ENCODE measurements around the gene C2CD3.
"Not testable (repeated sequence)": the region's sequence is repeated elsewhere in the genome, so short reads cannot be mapped to it uniquely, and the experiment has no call there.

The C2CD3 gene

GRCh38 chr11:74004759-74005615 is 165.8 kb downstream of the C2CD3 start:
- peak; percentile 73 for DNase-seq (ENCODE audit: low read depth)

- DNase-seq (ENCODE audit: low read depth), result no peak
These were observed 166.6 kb downstream of the C2CD3 start for GRCh38 chr11:74004046-74004695.

DNA sequence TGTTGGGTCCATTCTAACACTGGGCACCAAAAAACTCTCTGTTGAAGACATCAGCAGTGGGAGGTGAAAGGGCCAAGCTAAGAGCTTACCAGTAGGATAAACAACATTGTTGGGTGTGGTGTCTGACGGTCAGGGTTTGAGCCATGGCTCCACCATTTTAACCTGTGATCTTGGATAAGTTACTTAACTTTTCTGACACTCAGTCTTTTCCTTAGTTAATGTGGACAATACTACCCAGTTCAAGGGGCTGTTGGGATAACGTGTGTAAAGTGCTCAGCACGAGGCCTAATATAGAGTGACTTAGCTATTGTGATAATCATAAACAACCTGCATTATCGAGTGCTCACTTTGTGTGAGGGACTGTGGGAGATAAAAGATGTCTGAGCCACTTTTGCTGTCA is 168.0 kb downstream of the C2CD3 start:
- no peak for DNase-seq (ENCODE audit: low read depth)

DNA sequence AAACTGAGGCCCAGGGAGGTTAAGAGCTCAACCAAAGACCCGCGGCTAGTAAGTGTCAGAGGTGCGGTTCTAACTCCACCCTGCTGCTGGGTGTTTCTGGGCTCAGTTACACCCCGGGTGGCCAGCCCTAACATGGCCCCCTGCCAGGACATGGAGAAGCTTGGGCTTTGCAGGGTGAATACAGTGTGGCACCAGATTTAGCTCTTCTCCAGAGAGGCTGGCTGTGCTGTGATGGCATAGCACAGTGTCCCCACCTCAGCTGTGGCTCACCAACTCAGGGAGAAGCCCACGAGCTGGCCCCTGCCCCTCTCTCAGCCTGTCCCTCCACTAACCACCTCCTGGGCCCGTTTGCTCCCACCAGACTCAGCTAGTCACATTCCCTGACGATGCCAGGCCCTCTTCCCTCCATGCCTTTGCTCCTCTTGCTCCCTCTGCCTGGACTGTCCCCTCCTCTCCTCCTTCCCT is 168.9 kb downstream of the C2CD3 start:
- DNase-seq (ENCODE audit: low read depth), result no peak

- DNase-seq (ENCODE audit: low read depth), result no peak
These were observed 170.3 kb downstream of the C2CD3 start for GRCh38 chr11:74000307-74001133.

GRCh38 chr11:73999581-74000306 is 171.1 kb downstream of the C2CD3 start:
- no peak for DNase-seq (ENCODE audit: low read depth)

DNA sequence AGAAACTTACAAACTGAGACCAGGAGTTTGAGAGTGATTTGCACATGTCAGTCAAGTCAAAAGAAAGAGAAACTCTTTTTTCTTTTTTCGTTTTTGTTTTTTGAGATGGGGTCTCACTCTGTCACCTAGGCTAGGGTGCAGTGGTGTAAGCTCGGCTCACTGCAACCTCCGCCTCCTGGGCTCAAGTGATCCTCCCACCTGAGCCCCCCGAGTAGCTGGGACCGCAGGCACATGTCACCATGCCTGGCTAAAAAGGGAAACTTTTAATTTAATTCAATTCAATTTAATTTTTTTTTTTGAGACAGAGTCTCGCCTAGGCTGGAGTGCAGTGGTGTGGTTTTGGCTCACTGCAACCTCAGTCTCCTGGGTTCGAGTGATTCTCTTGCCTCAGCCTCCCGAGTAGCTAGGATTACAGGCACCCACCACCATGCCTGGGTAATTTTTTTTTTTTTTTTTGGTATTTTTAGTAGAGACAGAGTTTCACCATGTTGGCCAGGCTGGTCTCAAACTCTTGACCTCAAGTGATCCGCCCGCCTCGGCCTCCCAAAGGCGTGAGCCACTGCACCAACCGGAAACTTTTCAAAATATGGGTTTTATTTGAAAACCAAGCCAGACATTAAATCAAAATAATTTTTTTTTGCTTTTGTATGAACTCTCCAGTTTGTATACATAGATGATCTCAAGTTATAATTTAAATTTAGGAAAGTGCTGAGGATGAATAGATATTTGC is 171.8 kb downstream of the C2CD3 start:
- no peak for DNase-seq (ENCODE audit: low read depth)

DNA sequence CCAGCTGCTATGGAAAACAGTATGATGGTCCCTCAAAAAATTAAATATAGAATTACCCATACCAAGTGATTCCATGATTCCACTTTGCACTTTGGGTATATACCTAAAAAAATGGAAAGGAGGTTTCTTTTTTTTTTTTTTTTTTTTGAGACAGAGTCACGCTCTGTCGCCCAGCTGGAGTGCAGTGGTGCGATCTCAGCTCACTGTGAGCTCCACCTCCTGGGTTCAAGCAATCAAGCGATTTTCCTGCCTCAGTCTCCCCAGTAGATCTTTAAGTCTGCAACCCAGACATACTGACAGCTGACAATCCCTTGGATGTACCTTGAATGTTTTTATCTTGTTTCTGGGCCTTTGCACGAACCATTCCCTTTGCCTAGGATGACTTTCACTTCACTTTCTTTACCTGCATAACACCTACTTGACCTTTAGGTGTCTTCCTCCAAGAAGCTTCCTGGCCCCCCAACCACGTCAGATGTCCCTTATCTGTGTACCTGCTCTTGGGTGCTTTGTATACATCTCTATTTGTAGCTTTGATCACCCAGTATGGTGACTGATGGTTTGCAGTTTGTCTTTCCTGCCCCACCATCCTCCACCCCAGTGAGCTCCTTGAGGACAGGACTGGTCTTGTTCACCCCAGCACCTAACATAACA is 173.6 kb downstream of the C2CD3 start:
- DNase-seq (ENCODE audit: low read depth), result no peak

- no peak for DNase-seq (ENCODE audit: low read depth)
These were observed 174.5 kb downstream of the C2CD3 start for GRCh38 chr11:73996161-73996747.

GRCh38 chr11:73995731-73996130 is 175.1 kb downstream of the C2CD3 start:
- DNase-seq (ENCODE audit: low read depth), result no peak

DNA sequence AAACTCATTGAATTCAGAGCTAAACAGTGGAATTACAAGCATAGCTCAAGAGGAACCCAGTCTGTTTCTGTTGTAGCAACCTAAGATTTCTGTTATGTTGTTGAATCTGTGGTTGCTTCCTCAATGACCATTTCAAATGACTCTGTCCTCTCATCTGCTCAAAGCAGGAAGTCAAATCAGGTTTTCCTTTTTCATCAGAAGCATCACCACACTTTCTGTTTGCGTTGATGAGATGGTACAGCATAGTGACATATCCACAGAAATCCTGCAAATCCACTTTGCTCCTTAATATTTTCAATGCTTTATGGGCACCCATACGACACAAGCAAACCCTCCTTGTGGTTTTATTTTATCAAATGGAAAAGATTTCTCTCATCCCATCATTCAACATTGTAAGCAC is 175.6 kb downstream of the C2CD3 start:
- DNase-seq (ENCODE audit: low read depth), result no peak

- no peak for DNase-seq (ENCODE audit: low read depth)
These were observed 179.3 kb downstream of the C2CD3 start for GRCh38 chr11:73991471-73992006.

- DNase-seq (ENCODE audit: low read depth), result no peak
These were observed 180.1 kb downstream of the C2CD3 start for GRCh38 chr11:73990730-73991129.

GRCh38 chr11:73989156-73989555 is 181.6 kb downstream of the C2CD3 start:
- DNase-seq (ENCODE audit: low read depth), result no peak

DNA sequence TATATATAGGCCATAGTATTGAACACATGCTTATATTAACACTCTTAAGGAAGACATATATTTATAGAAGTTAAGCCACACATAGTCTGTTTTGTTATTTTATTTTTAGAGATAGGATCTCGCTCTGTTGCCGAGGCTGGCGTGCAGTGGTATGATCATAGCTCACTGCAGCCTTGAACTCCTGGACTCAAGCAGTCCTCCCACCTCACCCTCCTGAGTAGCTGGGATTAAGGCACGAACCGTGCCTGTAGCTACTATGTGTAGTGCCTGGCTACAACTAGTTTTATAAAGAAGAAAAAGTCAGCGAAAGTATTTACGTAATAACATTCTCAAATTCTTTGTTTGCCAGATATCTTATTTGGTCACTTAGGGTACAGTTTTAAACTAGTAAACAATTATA is 182.6 kb downstream of the C2CD3 start:
- no peak for DNase-seq (ENCODE audit: low read depth)

DNA sequence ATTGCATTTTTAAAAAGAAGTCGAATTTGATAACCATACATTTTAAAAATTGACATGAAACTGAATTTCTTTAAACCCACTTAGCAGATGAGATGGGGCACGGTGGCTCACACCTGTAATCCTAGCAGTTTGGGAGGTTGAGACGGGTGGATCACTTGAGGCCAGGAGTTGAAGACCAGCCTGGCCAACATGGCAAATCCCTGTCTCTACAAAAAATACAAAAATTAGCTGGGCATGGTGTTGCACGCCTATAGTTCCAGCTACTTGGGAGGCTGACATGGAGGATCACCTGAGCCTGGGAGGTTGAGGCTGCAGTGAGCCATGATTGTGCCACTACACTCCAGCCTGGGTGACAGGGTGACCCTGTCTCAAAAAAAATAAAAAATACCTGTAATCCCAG is 185.1 kb downstream of the C2CD3 start:
- DNase-seq (ENCODE audit: low read depth), result not testable (repeated sequence)

DNA sequence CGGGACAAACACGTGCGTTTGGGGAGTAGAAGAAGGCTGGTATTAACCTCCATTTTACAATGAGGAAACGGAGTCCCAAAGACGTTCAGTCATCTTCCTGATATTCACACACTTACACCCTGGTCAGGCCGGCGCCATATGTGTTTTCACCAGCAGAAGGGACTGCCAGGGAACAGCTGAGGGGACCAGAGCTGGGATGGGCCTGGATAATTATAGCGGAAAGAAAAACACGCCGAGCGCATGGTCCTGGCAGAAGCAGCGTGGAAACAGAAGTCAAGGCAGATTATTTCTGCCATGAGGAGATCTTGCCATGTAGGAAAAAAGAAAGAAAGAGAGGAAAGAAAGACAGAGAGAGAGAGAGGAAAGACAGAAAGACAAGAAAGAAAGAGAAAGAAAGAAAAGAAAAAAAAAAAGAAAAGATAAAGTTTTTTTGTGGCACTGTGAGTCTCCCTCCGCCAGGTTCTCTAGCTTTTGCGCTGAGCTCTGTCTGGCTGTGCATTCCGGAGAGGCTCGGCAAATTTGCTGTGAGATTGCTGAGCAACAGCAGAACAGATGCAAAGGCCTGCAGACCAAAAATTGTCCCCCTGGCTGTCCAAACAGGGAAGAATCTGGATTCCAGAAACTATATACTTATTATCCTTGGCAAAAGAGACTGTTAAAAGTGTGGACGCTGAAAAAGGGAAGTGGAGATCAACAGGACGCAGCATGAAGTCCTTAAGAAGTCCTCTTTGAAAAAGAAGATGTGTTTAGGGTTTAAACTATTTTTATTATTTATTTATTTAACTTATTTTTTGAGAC is 186.9 kb downstream of the C2CD3 start:
- no peak for DNase-seq (ENCODE audit: low read depth)

DNA sequence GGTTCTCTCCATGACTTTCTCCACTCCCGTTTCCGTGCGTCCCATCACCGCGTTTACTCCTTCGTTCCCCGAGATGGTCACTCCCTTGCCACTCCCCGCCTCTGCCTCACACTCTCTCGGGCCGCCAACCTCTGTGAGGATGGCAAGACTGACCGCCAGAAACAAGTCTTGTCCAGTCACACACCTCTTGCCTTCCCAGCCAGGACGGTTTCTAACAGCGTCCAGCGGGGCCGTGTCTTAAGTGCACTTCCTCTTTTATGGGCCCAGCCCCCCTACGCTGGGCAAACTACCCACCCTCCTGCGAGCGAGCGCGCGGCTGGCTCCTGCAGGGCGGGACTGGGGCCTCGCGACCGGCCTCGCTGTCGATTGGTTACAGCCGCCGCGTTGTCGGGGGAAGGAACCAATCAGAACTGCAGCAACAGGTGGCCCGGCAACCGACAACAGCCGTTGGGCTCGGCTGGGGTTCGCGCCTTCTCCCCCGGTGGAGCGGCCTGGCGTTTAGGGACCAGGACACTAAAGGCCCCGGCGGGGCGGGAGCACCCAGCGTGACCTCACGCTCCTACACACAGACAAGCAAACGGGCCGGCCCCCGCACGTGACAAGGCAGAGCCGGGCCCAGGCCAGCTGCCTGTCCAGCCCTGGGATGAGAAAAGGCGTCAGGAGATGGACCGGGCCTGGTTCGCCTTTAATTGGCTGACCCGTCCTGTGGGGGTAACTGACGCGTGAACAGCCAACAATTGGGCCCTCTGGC is 187.6 kb downstream of the C2CD3 start:
- peak; percentile 93 for DNase-seq (ENCODE audit: low read depth)

Measured in activated T-cell treated with anti-CD3 and anti-CD28 coated beads for 48 hours (primary cell).